SH-SY5Y (cell line): Measurements from ENCODE around the gene INHA.

Experiments used
- GATA2 ChIP-seq: IDR thresholded peaks from 2 replicates; pipeline ENCODE4 v1.6.1; 2011; ENCODE audit warnings: mild to moderate bottlenecking, low read depth, low read length
- GATA3 ChIP-seq: IDR thresholded peaks from 2 replicates; pipeline ENCODE4 v1.6.1; 2011; ENCODE audit warnings: low read depth, mild to moderate bottlenecking, low read length, moderate library complexity

- TF ChIP-seq GATA3 (no peak), GATA2 (no peak)
These were observed 14.8 kb upstream of the INHA start for GRCh38 chr2:219557320-219557719.
